Measurements from ENCODE around the gene NDUFAF5. TPM values are rescaled to one million over a fixed set of nuclear protein-coding genes. Genes with fewer than 3 reads are reported as not detected.

NDUFAF5 gene
- total and polyA plus RNA-seq, 2 donors (not counting 3 experiments of a cell fraction or from before 2014, with no cell fraction given): 9.8 to 26.4 TPM

GRCh38 chr20:13865156-13865555 lies 80.3 kb downstream of the NDUFAF5 start:
- intact Hi-C loops (cut with micrococcal nuclease): no loop called here
- no peaks in the 10 kb centered on the region for H3K9me1 ChIP-seq (replicated peaks; ENCODE audit: control insufficient read depth, extremely low read depth, insufficient read depth, low read length)
- H3K4me1 ChIP-seq (ENCODE audit: control insufficient read depth, extremely low read depth, insufficient read depth, low read length): no peaks in the 10 kb centered on the region
- H4K20me1 ChIP-seq (replicated peaks; ENCODE audit: control insufficient read depth, extremely low read depth, insufficient read depth, low read length): no peaks in the 10 kb centered on the region
- dilution Hi-C loops (cut with MboI; ENCODE audit: extremely low pct_ligation_motif_present, low sequenced_read_pairs): no loop called here
- no TSS peak for BruUV-seq (replicated peaks)
- ChIA-PET CTCF (no interaction called here), POLR2A (no interaction called here)
- FAIRE-seq (no peak), DNase-seq (ENCODE audit: low read depth, low spot score) (no peak)
- no peak overlapping the region for H3K4me2 ChIP-seq (ENCODE audit: insufficient read depth, low read length)
- no peak overlapping the region for H3K9ac ChIP-seq (replicated peaks; ENCODE audit: extremely low read depth, insufficient read depth, low read length)
- H3K36me3 ChIP-seq (ENCODE audit: control insufficient read depth in 2 of 2, extremely low read depth in 1 of 2, insufficient read depth in 2 of 2, low read length in 2 of 2): no peaks in the 10 kb centered on the region
- TF ChIP-seq JUN (IDR thresholded peaks at IDR 0.05; ENCODE audit: borderline replicate concordance, insufficient read depth, insufficient read length, low read depth): no peak
- TF ChIP-seq FOS (IDR thresholded peaks at IDR 0.05; ENCODE audit: borderline replicate concordance, insufficient read depth, low read length): no peak
- no peak for TF ChIP-seq POLR2A (IDR thresholded peaks at IDR 0.05; ENCODE audit: low read depth, low read length)
- no peak for TF ChIP-seq POLR2AphosphoS5 (IDR thresholded peaks at IDR 0.05; ENCODE audit: insufficient read depth, low read depth, low read length)
- no peak for TF ChIP-seq MYC (IDR thresholded peaks at IDR 0.05; ENCODE audit: low read depth, low read length)
- TF ChIP-seq GATA2 (IDR thresholded peaks at IDR 0.05; ENCODE audit: insufficient read depth, insufficient read length, low read depth, low read length): no peak
- TF ChIP-seq CTCF (IDR thresholded peaks at IDR 0.05; ENCODE audit: extremely low read depth in 1 of 2, insufficient read depth in 1 of 2, low read depth in 1 of 2, low read length in 2 of 2): no peak
- TF ChIP-seq EZH2 (IDR thresholded peaks at IDR 0.05; ENCODE audit: borderline replicate concordance, low read depth, low read length, severe bottlenecking): no peak
- TF ChIP-seq MAX (IDR thresholded peaks at IDR 0.05; ENCODE audit: insufficient read depth, insufficient read length): no peak
- H3K4me3 ChIP-seq (replicated peaks in 1 of 3; ENCODE audit: insufficient read depth in 1 of 3, low read depth in 1 of 3, low read length in 3 of 3): no peak overlapping the region
- H3K27ac ChIP-seq (ENCODE audit: insufficient read depth, low read depth, low read length): no peak overlapping the region
- H3K79me2 ChIP-seq (ENCODE audit: control insufficient read depth, insufficient read depth, low read length): no peaks in the 10 kb centered on the region
- H3K27me3 ChIP-seq (ENCODE audit: control insufficient read depth in 2 of 2, insufficient read depth in 2 of 2, low read length in 2 of 2): no peaks in the 10 kb centered on the region
- H2AFZ ChIP-seq (ENCODE audit: low read depth, low read length): no peak overlapping the region
- no peaks in the 10 kb centered on the region for H3K9me3 ChIP-seq (replicated peaks; ENCODE audit: control insufficient read depth, insufficient read depth, low read length)
